HepG2 (cell line): ENCODE results near the gene IP6K1. TPM values are rescaled to one million over a fixed set of nuclear protein-coding genes. Genes with fewer than 3 reads are reported as not detected.
A peak's percentile ranks its signal among the peaks of the same experiment; 100 is the strongest.

Experiments
- ARID4A ChIP-seq: sonication (generic); formaldehyde crosslinking; IDR thresholded peaks from 2 replicates; pipeline ENCODE4 v1.5.0; 2020; ENCODE audit warnings: mild to moderate bottlenecking, missing genetic modification reagents, borderline replicate concordance
- BCL3 ChIP-seq: sonication (generic); formaldehyde crosslinking; IDR thresholded peaks from 2 replicates; pipeline ENCODE4 v1.5.1; 2020; ENCODE audit warnings: mild to moderate bottlenecking, missing genetic modification reagents, moderate library complexity
- CEBPG ChIP-seq: IDR thresholded peaks from 2 replicates; pipeline ENCODE4 v1.6.1; 2016
- GMEB1 ChIP-seq: sonication (generic); formaldehyde crosslinking; IDR thresholded peaks from 2 replicates; pipeline ENCODE4 v1.5.1; 2020; ENCODE audit warnings: missing genetic modification reagents, mild to moderate bottlenecking, borderline replicate concordance
- NFE2L1 ChIP-seq: sonication (generic); formaldehyde crosslinking; IDR thresholded peaks from 2 replicates; pipeline ENCODE4 v1.4.0; 2020; ENCODE audit warnings: missing genetic modification reagents, mild to moderate bottlenecking, borderline replicate concordance
- NKX3-1 ChIP-seq: sonication (generic); formaldehyde crosslinking; IDR thresholded peaks from 2 replicates; pipeline ENCODE4 v1.5.0; 2020; ENCODE audit warnings: missing genetic modification reagents
- PLRG1 ChIP-seq: fragments of 450-650 bp; conservative IDR thresholded peaks from 2 replicates; pipeline ENCODE4 v1.6.1; 2016
- POLR2A ChIP-seq, 2 experiments: IDR thresholded peaks; 2 replicates each; pipeline ENCODE4 v1.6.1; 2011; ENCODE audit warnings: low read depth in 2 of 2, low read length in 2 of 2, mild to moderate bottlenecking in 1 of 2, moderate library complexity in 1 of 2; ENCODE audit not compliant: insufficient read depth in 1 of 2
- SATB2 ChIP-seq: sonication (generic); formaldehyde crosslinking; IDR thresholded peaks from 2 replicates; pipeline ENCODE4 v1.5.0; 2020; ENCODE audit warnings: missing genetic modification reagents
- SOX6 ChIP-seq, 2 experiments: fragments of 450-650 bp in 1 of 2; sonication (generic) in 1 of 2; formaldehyde crosslinking in 1 of 2; IDR thresholded peaks; 2 replicates each; pipeline versions ENCODE4 v1.4.0 to v1.6.1; 2017 to 2020; ENCODE audit warnings: antibody characterized with exemption in 1 of 2, mild to moderate bottlenecking in 1 of 2, missing genetic modification reagents in 1 of 2
- XRCC5 ChIP-seq: fragments of 200-400 bp; formaldehyde crosslinking; optimal IDR thresholded peaks from 2 replicates; pipeline ENCODE3; 2017; ENCODE audit warnings: mild to moderate bottlenecking, low read length
- ZBTB44 ChIP-seq: sonication (generic); formaldehyde crosslinking; IDR thresholded peaks from 2 replicates; pipeline ENCODE4 v1.4.0; 2020; ENCODE audit warnings: missing genetic modification reagents
- ZKSCAN8 ChIP-seq: IDR thresholded peaks from 2 replicates; pipeline ENCODE4 v1.6.1; 2016; ENCODE audit warnings: borderline replicate concordance, missing genetic modification reagents, missing compliant biosample characterization
- ZNF10 ChIP-seq: sonication (generic); formaldehyde crosslinking; IDR thresholded peaks from 2 replicates; pipeline ENCODE4 v1.4.0; 2020; ENCODE audit warnings: mild to moderate bottlenecking, low read depth, missing genetic modification reagents, borderline replicate concordance
- ZNF414 ChIP-seq: sonication (generic); formaldehyde crosslinking; IDR thresholded peaks from 2 replicates; pipeline ENCODE4 v1.5.0; 2020; ENCODE audit warnings: missing genetic modification reagents
- ZNF446 ChIP-seq: sonication (generic); formaldehyde crosslinking; IDR thresholded peaks from 2 replicates; pipeline ENCODE4 v1.5.0; 2020; ENCODE audit warnings: mild to moderate bottlenecking, missing genetic modification reagents
- ZNF501 ChIP-seq: sonication (generic); formaldehyde crosslinking; IDR thresholded peaks from 2 replicates; pipeline ENCODE4 v1.5.1; 2020; ENCODE audit warnings: mild to moderate bottlenecking, moderate library complexity, missing genetic modification reagents
- ZNF557 ChIP-seq: sonication (generic); formaldehyde crosslinking; IDR thresholded peaks from 2 replicates; pipeline ENCODE4 v1.4.0; 2020; ENCODE audit warnings: missing genetic modification reagents
- ZNF879 ChIP-seq: sonication (generic); formaldehyde crosslinking; IDR thresholded peaks from 2 replicates; pipeline ENCODE4 v1.8.1; 2023; ENCODE audit warnings: missing genetic modification reagents
- ZSCAN9 ChIP-seq: IDR thresholded peaks from 2 replicates; pipeline ENCODE4 v1.6.1; 2016; ENCODE audit warnings: borderline replicate concordance
- polyA plus RNA-seq, 8 experiments: library from polyadenylated mRNA; depleted of rRNA in 3 of 8; stranded (reverse) in 7 of 8; unstranded in 1 of 8; fragments of >200 nt; fragmentation: Illumina TruSeq in 4 of 8; extraction: Trizol in 4 of 8; gene quantifications; 2 replicates each; pipeline versions ENCODE4 v1.2.1 to v1.2.3, GENCODE V29; 2011 to 2016; ENCODE audit warnings: low read depth in 4 of 8, missing spikeins in 1 of 8, mixed read lengths in 1 of 8; ENCODE audit not compliant: insufficient read depth in 1 of 8
- total RNA-seq, 5 experiments: library from RNA; depleted of rRNA; stranded (reverse); fragments of >200 nt; fragmentation: Illumina TruSeq; extraction: Trizol; gene quantifications; 2 replicates each; pipeline ENCODE4 v1.2.3, GENCODE V29; 2016; ENCODE audit warnings: low read depth in 1 of 5

IP6K1 gene
- total and polyA plus RNA-seq, 2 of the 13 experiments (the other 11 are each of a cell fraction or from before 2014, with no cell fraction given), result 17.7 to 29.7 TPM

GRCh38 chr3:49723628-49724551 is 62.5 kb downstream of the IP6K1 start, which contains the start of gene GMPPB (continued):
- TF ChIP-seq ARID4A (CRISPR knock-in tag) (peak; percentile 98; the same call in 1 of the 2 replicates), SOX6 (IDR thresholded peaks at IDR 0.05) (no peak), SOX6 (CRISPR knock-in tag; IDR thresholded peaks at IDR 0.05) (peak; percentile 52), ZNF414 (no peak), GMEB1 (CRISPR knock-in tag) (peak; percentile 100), BCL3 (CRISPR knock-in tag) (peak; percentile 3; the same call in 1 of the 2 replicates), NKX3-1 (CRISPR knock-in tag) (no peak), ZNF446 (CRISPR knock-in tag) (peak; percentile 75), NFE2L1 (CRISPR knock-in tag) (0 out of 2 replicates have a peak, but pooled peaks have one; percentile 14), XRCC5 (no peak), ZSCAN9 (CRISPR knock-in tag) (no peak), ZNF501 (CRISPR knock-in tag) (peak; percentile 78), SATB2 (CRISPR knock-in tag) (no peak), ZNF557 (CRISPR knock-in tag) (no peak), ZNF10 (CRISPR knock-in tag) (no peak), POLR2A (IDR thresholded peaks at IDR 0.05; ENCODE audit: insufficient read depth in 1 of 2, low read depth in 2 of 2, low read length in 2 of 2) (peak in 1 of 2 experiments; percentile 16; a peak in 2 of 4 replicates), ZKSCAN8 (no peak), ZBTB44 (CRISPR knock-in tag) (no peak), CEBPG (CRISPR knock-in tag) (no peak), PLRG1 (no peak), ZNF879 (CRISPR knock-in tag) (no peak)
